ENCODE results near the gene CACNA1C. TPM values are rescaled to one million over a fixed set of nuclear protein-coding genes. Genes with fewer than 3 reads are reported as not detected.

Gene CACNA1C
- total and polyA plus RNA-seq, 2 of the 4 experiments (the other 2 are of a cell fraction) = 1.6 to 2.6 TPM

DNA sequence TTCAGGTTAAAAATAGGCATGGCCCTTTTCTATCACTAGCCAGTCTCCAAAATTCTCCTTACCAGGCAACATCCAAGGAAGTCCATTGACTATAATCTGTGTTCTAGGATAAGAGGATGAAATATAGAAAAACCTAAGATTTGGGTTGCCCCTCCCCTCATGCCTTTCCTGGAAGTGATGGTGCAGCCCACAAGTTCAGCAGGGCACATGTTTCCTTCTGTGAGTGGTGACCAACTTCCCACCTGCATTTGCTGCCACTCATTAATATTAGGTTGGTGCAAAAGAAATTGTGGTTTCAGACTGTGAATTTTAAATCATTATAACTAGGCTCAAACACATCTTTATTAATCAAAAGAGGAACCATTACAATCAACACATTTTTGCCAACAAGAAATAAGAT, 491.4 kb downstream of the CACNA1C start:
- in situ Hi-C loops (cut with MboI; ENCODE audit: low sequenced_read_pairs) = no loop called here
- no peak overlapping the region for H3K4me3 ChIP-seq (ENCODE audit: insufficient read depth, low read depth, low read length)
- H2AK5ac ChIP-seq (ENCODE audit: low read depth, low read length) = no peak overlapping the region
- no peak overlapping the region for H2AFZ ChIP-seq (replicated peaks; ENCODE audit: low read length, poor library complexity)
- no peaks in the 10 kb centered on the region; the same call in 1 of the 2 replicates for H3K9me3 ChIP-seq (ENCODE audit: control insufficient read depth, insufficient read depth, low read length)
- no peaks in the 10 kb centered on the region for H4K20me1 ChIP-seq (ENCODE audit: insufficient read depth, low read length)
- H3K27me3 ChIP-seq (ENCODE audit: control insufficient read depth, insufficient read depth, low read length) = no peaks in the 10 kb centered on the region
- no peak overlapping the region for H4K8ac ChIP-seq (ENCODE audit: low read depth in 2 of 2, low read length in 2 of 2)
- CTCF ChIA-PET = no interaction called here
- H3K56ac ChIP-seq (ENCODE audit: extremely low read depth, insufficient read depth, low read length) = no peak overlapping the region
- H2BK15ac ChIP-seq (ENCODE audit: low read depth, low read length) = no peak overlapping the region
- H4K91ac ChIP-seq (ENCODE audit: insufficient read depth, low read depth, low read length) = no peak overlapping the region
- H2BK120ac ChIP-seq (ENCODE audit: low read depth, low read length) = no peak overlapping the region
- no peaks in the 10 kb centered on the region for H3K9me1 ChIP-seq (ENCODE audit: insufficient read depth, low read length)
- ATAC-seq (ENCODE audit: low read depth) (no peak), DNase-seq (no peak)
- no peak overlapping the region for H3K4ac ChIP-seq (ENCODE audit: low read depth, low read length)
- H3K18ac ChIP-seq (ENCODE audit: low read depth, low read length) = no peak overlapping the region
- H2AK9ac ChIP-seq (replicated peaks; ENCODE audit: low read depth, low read length, poor library complexity) = no peak overlapping the region
- H3K4me1 ChIP-seq (ENCODE audit: control insufficient read depth, insufficient read depth, low read length) = no peaks in the 10 kb centered on the region
- H3K4me2 ChIP-seq (ENCODE audit: low read depth, low read length) = no peak overlapping the region
- H3K23ac ChIP-seq (ENCODE audit: low read depth, low read length) = no peak overlapping the region
- no peak overlapping the region for H3K14ac ChIP-seq (replicated peaks; ENCODE audit: low read depth, low read length)
- no peak overlapping the region for H3K27ac ChIP-seq (ENCODE audit: insufficient read depth, low read length)
- H3K79me1 ChIP-seq (ENCODE audit: low read depth in 1 of 2, low read length in 2 of 2) = no peaks in the 10 kb centered on the region
- no TSS peak for BruUV-seq (replicated peaks)
- no peak overlapping the region for H4K5ac ChIP-seq (ENCODE audit: low read depth, low read length)
- H2BK5ac ChIP-seq (ENCODE audit: low read depth, low read length, poor library complexity, severe bottlenecking) = no peak overlapping the region
- dilution Hi-C loops (cut with HindIII; ENCODE audit: low sequenced_read_pairs, unreplicated experiment) = no loop called here
- intact Hi-C loops (cut with micrococcal nuclease) = no loop called here
- TF ChIP-seq, protein P1, sequence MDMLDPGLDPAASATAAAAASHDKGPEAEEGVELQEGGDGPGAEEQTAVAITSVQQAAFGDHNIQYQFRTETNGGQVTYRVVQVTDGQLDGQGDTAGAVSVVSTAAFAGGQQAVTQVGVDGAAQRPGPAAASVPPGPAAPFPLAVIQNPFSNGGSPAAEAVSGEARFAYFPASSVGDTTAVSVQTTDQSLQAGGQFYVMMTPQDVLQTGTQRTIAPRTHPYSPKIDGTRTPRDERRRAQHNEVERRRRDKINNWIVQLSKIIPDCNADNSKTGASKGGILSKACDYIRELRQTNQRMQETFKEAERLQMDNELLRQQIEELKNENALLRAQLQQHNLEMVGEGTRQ (IDR thresholded peaks at IDR 0.05; ENCODE audit: low read depth, low read length) = no peak
- TF ChIP-seq FOS (IDR thresholded peaks at IDR 0.05; ENCODE audit: low read depth, low read length) (no peak), RAD21 (IDR thresholded peaks at IDR 0.05; ENCODE audit: low read length) (no peak), MXI1 (IDR thresholded peaks at IDR 0.05; ENCODE audit: borderline replicate concordance, low read depth, low read length) (no peak), CHD1 (IDR thresholded peaks at IDR 0.05; ENCODE audit: low read depth, low read length) (no peak), POLR2A (IDR thresholded peaks at IDR 0.05; ENCODE audit: low read depth, low read length) (no peak), CTCF (conservative IDR thresholded peaks at IDR 0.05; ENCODE audit: low read depth, low read length) (no peak), ELK1 (IDR thresholded peaks at IDR 0.05; ENCODE audit: borderline replicate concordance, low read depth, low read length) (no peak), MAFK (IDR thresholded peaks at IDR 0.05; ENCODE audit: low read depth, low read length) (no peak), SMC3 (IDR thresholded peaks at IDR 0.05; ENCODE audit: low read depth, low read length) (no peak), CEBPB (IDR thresholded peaks at IDR 0.05; ENCODE audit: low read depth, low read length) (no peak)
- H2BK20ac ChIP-seq (ENCODE audit: low read depth, low read length) = no peak overlapping the region
- no peak overlapping the region for H3K9ac ChIP-seq (ENCODE audit: low read depth, low read length)
- peaks cover 11% of the 10 kb centered on the region for H3K36me3 ChIP-seq (ENCODE audit: control insufficient read depth, insufficient read depth, low read length)
- POLR2A ChIA-PET (ENCODE audit: unreplicated experiment) = no interaction called here

All from IMR-90 (cell line).